AG09309 (cell line): ENCODE measurements around the gene KTI12.

Source experiments
- DNase-seq: peaks from one replicate; pipeline ENCODE4 v3.0.0-alpha.2; 2010; ENCODE audit warnings: low read depth
- H3K4me3 ChIP-seq: 2 replicates; pipeline ENCODE4 v1.5.1; 2011; ENCODE audit warnings: mild to moderate bottlenecking, low read depth, low read length, moderate library complexity; ENCODE audit not compliant: control insufficient read depth
- CTCF ChIP-seq: IDR thresholded peaks from 2 replicates; pipeline ENCODE4 v1.5.1; 2011; ENCODE audit warnings: mild to moderate bottlenecking, low read depth, low read length, inconsistent platforms; ENCODE audit not compliant: insufficient read depth, control insufficient read depth; ENCODE audit errors: missing control alignments

Gene KTI12

GRCh38 chr1:51988254-51988653 is 45.4 kb downstream of the KTI12 start:
- no peak for DNase-seq
- H3K4me3 ChIP-seq: no peak overlapping the region
- TF ChIP-seq CTCF: no peak

GRCh38 chr1:51986718-51987117 is 46.9 kb downstream of the KTI12 start:
- no peak overlapping the region for H3K4me3 ChIP-seq
- TF ChIP-seq CTCF: no peak
- no peak for DNase-seq

- no peak for TF ChIP-seq CTCF
- DNase-seq: no peak
- no peak overlapping the region for H3K4me3 ChIP-seq
These were observed 51.4 kb downstream of the KTI12 start for GRCh38 chr1:51982161-51982560.
